ENCODE measurements around the gene VPS35L.

VPS35L gene

GRCh38 chr16:19733551-19733950, 178.0 kb downstream of the VPS35L start:
- no peak for TF ChIP-seq CTCF (conservative IDR thresholded peaks at IDR 0.05; ENCODE audit: low read depth, low read length)
- H3K4me3 ChIP-seq (ENCODE audit: low read length), result no peak overlapping the region
- DNase-seq (ENCODE audit: low read depth), result no peak

GRCh38 chr16:19735074-19735867, 179.8 kb downstream of the VPS35L start:
- DNase-seq (ENCODE audit: low read depth), result no peak
- H3K4me3 ChIP-seq (ENCODE audit: low read length), result no peak overlapping the region
- TF ChIP-seq CTCF (conservative IDR thresholded peaks at IDR 0.05; ENCODE audit: low read depth, low read length), result no peak

DNA sequence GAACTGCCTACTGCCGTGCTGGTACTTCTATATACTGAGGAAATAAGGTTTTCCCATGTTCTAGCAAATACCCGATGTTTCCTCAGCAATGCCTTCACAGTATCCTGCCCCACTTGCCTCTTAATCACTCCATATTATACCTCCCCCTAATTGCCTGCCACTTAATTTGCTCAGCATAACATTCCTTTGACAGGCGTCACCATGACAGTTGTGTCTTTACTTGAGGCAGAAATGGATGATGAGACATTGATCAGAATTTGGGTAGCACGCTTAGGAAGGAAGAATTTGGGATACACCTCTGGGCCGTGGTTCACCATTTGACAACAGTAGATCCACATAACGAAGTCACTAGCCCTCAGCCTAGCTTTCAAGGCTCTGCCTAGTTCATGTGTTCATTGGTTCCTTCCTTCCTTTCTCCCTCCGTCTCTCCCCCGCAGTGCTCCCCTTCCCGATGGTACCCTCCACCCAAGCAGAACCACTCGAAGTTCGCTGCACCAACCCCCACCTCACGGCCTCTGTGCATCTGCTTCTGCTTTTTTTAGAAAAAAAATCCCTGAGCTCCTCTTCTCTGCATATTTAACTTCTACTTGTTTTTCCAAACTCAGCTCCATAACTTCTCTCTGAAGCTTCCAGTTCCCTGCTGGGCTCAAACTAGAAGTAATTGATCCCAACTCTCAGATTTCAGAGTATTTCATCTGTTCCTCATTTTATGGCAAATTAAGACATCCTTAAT, 182.0 kb downstream of the VPS35L start:
- H3K4me3 ChIP-seq (ENCODE audit: low read length), result no peak overlapping the region
- no peak for DNase-seq (ENCODE audit: low read depth)
- TF ChIP-seq CTCF (conservative IDR thresholded peaks at IDR 0.05; ENCODE audit: low read depth, low read length), result no peak

GRCh38 chr16:19741354-19741753, 185.9 kb downstream of the VPS35L start:
- DNase-seq (ENCODE audit: low read depth), result no peak
- H3K4me3 ChIP-seq (ENCODE audit: low read length), result no peak overlapping the region
- no peak for TF ChIP-seq CTCF (conservative IDR thresholded peaks at IDR 0.05; ENCODE audit: low read depth, low read length)

DNA sequence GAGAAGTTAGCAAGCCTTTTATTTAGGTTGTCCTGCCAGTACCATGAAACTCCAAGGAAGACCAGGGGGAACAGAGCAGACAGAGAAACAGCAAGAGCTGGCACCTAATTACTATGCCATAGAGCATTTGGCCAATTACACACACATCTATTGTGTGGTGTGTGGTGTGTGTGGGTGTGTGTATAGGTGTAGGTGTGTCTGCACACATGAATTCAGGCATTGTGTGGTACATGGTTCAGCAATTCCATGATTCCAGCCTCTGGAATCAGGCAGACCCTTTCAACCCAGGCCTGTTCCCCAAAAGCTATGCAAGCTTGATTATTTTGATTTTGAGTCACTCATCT, 188.3 kb downstream of the VPS35L start:
- no peak overlapping the region for H3K4me3 ChIP-seq (ENCODE audit: low read length)
- TF ChIP-seq CTCF (conservative IDR thresholded peaks at IDR 0.05; ENCODE audit: low read depth, low read length), result no peak
- DNase-seq (ENCODE audit: low read depth), result no peak

GRCh38 chr16:19744670-19745069, 189.2 kb downstream of the VPS35L start:
- no peak overlapping the region for H3K4me3 ChIP-seq (ENCODE audit: low read length)
- no peak for TF ChIP-seq CTCF (conservative IDR thresholded peaks at IDR 0.05; ENCODE audit: low read depth, low read length)
- no peak for DNase-seq (ENCODE audit: low read depth)
